B cell (primary cell): ENCODE measurements around the gene ATG4B.

Source experiments
- CTCF ChIP-seq: fragments of 200-600 bp; IDR thresholded peaks from one replicate; pipeline ENCODE4 v1.8.0; 2022; ENCODE audit warnings: antibody characterized with exemption, mild to moderate bottlenecking
- EZH2 ChIP-seq: IDR thresholded peaks from 2 replicates; pipeline ENCODE4 v1.6.1; 2012; ENCODE audit warnings: borderline replicate concordance, low read depth, mild to moderate bottlenecking, moderate library complexity, low read length; ENCODE audit not compliant: insufficient read depth, poor library complexity, severe bottlenecking

DNA sequence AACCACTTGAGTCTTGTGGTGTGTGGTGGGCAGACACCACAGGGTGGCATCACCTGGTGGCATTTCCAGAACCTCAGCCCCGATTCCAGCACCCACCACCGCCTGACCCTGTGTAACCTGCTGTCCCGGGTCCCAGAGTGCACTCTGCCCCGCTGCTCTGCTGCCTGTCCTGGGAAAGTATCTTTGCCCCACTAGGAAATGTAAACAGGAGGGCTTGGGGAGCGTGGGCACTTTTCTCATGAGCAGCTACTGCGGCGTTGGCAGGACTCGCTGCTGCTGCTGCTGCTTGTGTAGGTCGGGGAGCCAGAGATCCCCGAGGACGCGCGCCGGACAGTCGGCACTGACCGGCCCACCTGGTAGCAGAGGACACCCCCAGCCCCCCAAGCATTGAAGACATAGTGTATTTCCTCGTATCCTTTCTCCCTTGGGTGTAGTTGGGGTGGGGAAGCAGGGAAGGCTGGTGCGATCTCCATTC is 35.7 kb downstream of the ATG4B start:
- no peak for TF ChIP-seq CTCF
- no peak for TF ChIP-seq EZH2
